Fibroblast of lung (primary cell): ENCODE data around the gene BUD23.

Experiments
- EZH2 ChIP-seq: IDR thresholded peaks from 2 replicates; pipeline ENCODE4 v1.5.1; 2012; ENCODE audit warnings: low read length, control low read depth, mild to moderate bottlenecking; ENCODE audit errors: missing control alignments
- TF ChIP-seq, protein P1 (sequence below), 2 donors: IDR thresholded peaks in 1 of 2; conservative IDR thresholded peaks in 1 of 2; 1 replicate in 1 of 2; 2 replicates in 1 of 2; pipeline ENCODE4 v1.5.1; 2011 to 2012; ENCODE audit warnings: low read length in 2 of 2, control low read depth in 1 of 2, inconsistent platforms in 1 of 2, low read depth in 1 of 2, mild to moderate bottlenecking in 1 of 2

DNA sequence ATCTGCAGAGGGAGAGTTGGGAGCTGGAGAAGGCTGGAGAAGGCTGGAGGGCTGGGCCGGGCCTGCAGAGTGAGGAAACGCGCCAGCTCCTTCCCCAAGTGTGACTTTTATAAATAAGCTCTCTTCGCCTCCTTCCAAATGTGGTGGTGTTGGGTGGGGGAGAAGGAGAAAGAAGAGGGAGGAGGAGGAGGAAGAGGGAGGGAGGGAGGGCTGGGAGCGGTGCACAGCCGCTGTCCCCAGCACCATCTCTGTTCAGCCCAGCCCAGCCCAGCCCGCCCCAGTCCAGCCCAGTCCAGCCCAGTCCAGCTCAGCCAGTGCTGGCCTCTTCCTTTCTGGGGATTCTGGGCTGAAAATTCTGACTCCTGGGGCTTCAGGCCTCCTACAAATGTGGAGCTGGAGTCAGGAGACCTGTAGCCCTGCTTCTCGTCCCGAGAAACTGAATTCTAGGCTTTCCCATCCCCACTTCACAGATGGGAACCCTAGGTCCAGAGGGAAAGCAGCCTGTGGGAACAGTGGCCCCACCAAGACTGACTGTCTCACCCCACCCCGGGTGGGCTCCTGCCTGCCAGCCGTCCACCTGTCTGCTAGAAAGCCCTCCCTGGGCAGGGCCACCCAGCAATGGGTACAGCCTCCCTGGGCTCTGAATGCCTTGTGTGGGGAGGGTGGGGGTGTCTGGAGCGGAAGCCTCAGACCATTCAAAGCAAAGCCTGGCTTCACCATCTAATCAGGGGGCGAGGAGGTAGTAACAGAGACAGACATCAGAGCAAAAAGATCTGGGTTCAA is 33.8 kb downstream of the BUD23 start:
- TF ChIP-seq, protein P1, sequence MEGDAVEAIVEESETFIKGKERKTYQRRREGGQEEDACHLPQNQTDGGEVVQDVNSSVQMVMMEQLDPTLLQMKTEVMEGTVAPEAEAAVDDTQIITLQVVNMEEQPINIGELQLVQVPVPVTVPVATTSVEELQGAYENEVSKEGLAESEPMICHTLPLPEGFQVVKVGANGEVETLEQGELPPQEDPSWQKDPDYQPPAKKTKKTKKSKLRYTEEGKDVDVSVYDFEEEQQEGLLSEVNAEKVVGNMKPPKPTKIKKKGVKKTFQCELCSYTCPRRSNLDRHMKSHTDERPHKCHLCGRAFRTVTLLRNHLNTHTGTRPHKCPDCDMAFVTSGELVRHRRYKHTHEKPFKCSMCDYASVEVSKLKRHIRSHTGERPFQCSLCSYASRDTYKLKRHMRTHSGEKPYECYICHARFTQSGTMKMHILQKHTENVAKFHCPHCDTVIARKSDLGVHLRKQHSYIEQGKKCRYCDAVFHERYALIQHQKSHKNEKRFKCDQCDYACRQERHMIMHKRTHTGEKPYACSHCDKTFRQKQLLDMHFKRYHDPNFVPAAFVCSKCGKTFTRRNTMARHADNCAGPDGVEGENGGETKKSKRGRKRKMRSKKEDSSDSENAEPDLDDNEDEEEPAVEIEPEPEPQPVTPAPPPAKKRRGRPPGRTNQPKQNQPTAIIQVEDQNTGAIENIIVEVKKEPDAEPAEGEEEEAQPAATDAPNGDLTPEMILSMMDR (conservative IDR thresholded peaks at IDR 0.05 in 1 of 2, IDR thresholded peaks at IDR 0.05 in 1 of 2; ENCODE audit: low read depth in 1 of 2, low read length in 2 of 2), result no peak
- TF ChIP-seq EZH2, result no peak
